ENCODE measurements around the gene CXCL13.

- TF ChIP-seq CTCF (conservative IDR thresholded peaks at IDR 0.05; ENCODE audit: low read length) (peak; percentile 72), EZH2phosphoT487 (IDR thresholded peaks at IDR 0.05; ENCODE audit: borderline replicate concordance) (no peak)
Measured at GRCh38 chr4:77599378-77599777, 6.2 kb upstream of the CXCL13 start.

All from Loucy (cell line).